HG03139 (cell line): Measurements from ENCODE around the gene DAB1.
"Not testable (repeated sequence)": the region's sequence is repeated elsewhere in the genome, so short reads cannot be mapped to it uniquely, and the experiment has no call there.

Experiments
- ATAC-seq: cut with Tn5 transposase; IDR thresholded peaks from one replicate; pipeline ENCODE4 v1.9.1; 2021; ENCODE audit not compliant: unreplicated experiment

Gene DAB1

DNA sequence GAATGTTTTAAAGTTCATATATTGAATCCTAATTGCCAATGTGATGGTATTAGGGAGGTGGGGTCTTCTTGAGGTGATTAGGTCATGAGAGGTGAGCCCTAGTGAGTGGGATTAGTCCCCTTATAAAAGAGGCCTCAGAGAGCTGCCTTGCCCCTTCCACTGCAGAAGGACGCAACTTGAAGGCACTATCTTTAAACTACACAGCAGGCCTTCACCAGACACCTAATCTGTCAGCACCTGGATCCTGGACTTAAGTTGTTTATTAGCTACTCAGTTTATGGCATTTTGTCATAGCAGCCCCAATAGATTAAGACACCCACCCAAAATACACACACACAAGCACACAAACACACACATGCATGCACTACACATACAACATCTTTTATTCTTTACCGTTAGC, 61.4 kb downstream of the DAB1 start:
- no peak for ATAC-seq

GRCh38 chr1:57361516-57361915, 62.3 kb downstream of the DAB1 start:
- ATAC-seq = no peak

GRCh38 chr1:57360846-57361407, 62.9 kb downstream of the DAB1 start:
- ATAC-seq = no peak

DNA sequence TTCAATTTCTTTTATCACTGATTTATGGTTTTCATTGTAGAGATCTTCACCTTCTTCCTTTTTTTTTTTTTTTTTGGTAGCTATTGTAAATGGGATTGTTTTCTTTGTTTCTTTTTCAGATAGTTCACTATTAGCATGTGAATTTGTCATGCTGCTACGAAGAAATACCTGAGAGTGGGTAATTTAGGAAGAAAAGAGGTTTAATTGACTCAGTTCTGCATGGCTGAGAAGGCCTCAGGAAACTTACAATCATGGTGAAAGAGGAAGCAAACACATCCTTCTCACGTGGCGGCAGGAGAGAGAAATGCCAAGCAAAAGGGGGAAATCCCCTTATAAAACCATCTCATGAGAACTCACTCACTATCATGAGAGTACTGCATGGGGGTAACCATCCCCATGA, 66.4 kb downstream of the DAB1 start:
- ATAC-seq = no peak

DNA sequence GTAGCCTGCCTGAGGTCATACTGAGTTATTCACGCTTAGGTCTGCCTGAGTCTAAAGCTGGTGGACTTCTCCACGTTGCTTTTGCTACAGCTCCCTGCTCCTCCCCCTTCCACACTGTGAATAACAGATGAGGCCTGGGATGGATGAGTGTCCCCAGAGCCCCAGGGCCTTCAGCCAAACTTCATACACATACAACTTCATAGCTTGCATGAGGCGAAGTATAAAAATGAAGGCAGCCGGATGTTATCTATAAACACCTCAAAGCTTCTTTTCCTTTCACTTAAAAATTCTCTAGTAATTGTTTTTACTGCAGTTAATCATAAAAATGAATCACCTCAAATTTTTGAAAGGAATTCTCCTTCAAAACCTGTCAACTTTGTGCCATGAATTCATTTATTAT, 70.2 kb downstream of the DAB1 start:
- ATAC-seq = no peak

GRCh38 chr1:57350610-57351009, 73.2 kb downstream of the DAB1 start:
- no peak for ATAC-seq

- ATAC-seq = no peak
These were observed 74.9 kb downstream of the DAB1 start for GRCh38 chr1:57348921-57349320.

DNA sequence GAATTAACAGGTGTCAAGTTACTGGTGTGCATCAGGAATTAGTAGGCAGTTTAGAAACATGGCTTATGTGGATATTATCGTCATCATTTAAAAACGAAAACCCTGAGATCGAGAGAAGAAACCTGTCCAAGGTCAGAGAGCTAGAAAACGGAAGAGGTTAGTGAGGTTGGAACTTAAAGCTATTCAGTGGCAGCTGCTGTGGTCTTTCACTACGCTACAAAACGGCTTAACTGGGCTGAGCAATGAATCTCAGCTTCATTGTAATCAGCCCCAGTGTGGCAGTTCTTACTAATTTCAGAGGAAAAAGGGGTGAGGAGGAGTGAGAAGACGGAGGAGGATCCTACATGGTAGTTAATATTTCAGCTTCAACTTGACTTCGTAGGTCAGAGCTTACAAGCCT, 77.9 kb downstream of the DAB1 start:
- ATAC-seq = no peak

- ATAC-seq = no peak
These were observed 79.6 kb downstream of the DAB1 start for GRCh38 chr1:57344265-57344664.

DNA sequence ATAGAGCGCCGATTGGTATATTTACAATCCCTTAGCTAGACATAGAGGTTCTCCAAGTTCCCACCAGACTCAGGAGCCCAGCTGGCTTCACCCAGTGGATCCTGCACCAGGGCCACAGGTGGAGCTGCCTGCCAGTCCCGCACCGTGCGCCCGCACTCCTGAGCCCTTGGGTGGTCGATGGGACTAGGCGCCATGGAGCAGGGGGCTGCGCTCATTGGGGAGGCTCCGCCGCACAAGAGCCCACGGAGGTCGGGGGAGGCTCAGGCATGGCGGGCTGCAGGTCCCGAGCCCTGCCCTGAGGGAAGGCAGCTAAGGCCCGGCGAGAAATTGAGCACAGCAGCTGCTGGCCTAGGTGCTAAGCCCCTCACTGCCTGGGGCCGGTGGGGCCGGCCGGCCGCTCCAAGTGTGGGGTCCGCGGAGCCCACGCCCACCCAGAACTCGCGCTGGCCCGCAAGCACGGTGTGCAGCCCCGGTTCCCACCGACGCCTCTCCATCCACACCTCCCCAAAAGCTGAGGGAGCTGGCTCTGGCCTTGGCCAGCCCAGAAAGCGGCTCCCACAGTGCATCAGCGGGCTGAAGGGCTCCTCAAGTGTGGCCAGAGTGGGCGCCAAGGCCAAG, 80.5 kb downstream of the DAB1 start:
- ATAC-seq = not testable (repeated sequence)

DNA sequence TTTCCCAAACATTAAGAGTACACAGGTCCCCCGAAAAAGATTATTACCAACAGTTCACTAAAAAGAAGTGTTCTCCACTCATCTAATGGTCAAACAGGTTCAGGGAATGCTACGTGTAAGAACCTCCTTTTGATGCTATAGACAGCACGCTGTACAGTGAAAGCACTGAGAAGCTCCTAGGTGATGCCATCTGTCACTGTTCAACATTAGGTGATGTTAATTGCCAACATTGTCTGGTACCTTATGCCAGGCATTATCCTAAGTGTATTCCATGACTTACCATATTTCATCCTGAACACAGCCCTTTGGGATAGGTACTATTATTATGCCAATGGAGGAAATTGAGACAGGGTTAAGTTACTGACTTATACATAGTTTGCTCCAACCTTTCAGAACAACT, 82.1 kb downstream of the DAB1 start:
- ATAC-seq = no peak

- ATAC-seq = no peak
These were observed 83.4 kb downstream of the DAB1 start for GRCh38 chr1:57340334-57341070.

DNA sequence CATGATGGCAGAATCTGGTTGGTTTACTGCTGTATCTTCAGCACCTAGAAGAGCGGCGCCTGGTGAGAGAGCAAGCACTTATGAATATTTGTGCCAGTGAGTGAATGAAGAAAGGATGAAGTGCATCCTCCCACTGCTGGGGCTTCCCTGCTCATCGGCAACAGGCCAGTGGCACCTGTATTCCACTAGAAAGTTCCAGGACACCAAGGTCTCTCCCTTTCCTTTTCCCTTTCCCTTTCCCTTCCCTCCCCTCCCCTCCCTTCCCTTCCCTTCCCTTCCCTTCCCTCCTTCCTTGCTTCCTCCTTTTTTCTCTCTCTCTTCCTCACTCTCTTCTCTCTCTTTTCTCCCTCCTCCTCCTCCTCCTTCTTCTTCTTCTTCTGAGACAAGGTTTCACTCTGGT, 86.2 kb downstream of the DAB1 start:
- no peak for ATAC-seq

DNA sequence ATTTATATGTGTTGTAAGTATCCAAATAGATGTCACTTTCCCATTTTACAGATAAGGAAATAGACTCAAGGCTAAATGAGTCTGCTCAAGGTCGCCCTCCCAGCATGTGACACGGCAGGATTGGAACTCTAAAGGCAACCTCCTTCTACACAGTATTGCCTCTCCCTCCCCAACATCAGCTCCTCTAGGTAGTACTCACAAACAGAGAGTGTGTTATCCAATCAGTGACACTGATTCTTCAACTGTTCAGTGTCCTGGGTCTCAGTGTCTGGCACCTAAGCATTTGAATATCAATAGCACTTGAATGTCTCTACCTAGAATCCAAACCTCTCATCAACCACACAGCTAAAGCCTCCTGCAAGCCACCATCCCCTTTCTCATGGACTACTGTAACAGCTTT, 87.1 kb downstream of the DAB1 start:
- no peak for ATAC-seq

DNA sequence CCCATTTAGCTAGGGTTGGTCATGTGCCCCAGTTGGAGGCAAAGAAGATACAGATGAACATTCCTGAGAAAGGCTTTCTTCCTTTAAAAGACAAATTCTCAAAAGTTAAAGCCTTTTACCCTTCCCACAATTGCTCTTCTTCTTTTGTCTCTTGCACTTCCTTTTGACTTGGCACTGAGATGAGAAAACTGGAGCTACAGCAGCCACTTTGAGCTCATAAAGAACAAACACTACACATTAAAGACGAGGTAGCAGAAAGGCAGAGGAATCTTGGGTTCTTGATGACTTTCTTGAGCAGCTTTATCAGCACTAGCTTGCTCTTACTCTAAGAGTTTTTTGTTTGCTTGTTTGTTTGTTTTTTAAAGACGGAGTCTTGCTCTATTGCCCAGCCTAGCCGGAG, 92.2 kb downstream of the DAB1 start:
- ATAC-seq = no peak

DNA sequence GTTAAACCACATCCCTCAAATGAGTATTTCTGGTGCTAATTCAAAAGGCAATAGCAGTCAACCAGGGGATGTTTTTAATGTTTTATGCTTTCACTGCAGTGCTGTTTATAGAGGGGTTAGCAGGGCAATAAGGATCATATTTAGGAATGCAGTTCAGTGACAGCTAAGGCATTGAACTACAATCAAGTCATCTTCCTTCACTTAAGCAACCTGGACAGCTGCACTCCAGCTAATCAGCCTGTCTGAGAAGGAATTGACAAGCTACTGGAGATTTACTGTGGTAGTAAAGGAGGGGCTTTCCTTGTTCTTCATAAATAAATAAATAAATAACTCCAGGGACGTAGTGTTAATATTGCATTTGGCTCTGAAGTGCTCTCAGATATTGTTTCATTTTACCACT, 93.9 kb downstream of the DAB1 start:
- no peak for ATAC-seq

DNA sequence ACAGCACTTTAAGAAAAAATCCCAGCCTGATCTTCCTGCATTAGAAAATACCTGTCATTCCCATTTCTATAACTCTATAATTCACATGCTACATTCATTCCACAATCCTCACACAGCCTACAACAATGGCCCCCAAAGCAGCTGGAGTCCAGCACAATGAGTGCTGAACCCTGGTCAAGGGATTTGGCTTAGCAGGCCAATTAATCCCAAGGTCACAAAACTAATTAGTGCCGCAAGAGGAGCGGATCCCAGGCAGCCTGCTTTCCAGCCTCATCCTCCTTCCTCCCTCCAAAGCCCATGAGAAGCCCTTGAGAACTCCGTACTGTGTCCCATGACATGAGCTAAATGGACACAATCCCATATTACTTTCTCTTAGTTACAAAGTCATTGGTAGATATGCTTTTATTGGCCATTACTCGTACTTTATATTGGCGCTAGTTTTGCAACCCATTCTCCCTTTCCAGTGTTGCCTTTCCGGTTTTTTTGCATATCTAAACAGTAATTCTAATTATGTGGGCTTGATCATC, 94.8 kb downstream of the DAB1 start:
- no peak for ATAC-seq

DNA sequence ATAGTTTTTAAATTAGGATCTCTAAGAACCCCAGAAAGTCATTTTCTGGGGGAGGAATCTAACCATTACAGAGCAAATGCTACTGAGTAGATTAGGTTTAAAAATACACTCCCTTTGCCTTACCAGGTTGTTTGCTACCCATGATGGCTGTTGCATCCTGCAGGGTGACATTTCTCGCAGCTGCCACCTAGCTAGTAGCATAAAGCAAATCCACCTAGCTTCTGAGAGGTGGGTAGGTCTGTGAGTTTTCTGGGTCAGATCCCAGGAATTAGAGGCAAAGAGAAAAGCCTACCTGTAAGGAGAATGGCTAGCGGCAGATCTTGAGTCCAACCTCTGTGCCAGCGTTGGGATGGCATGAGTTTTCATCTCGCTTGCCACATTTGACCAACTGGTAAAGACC, 95.9 kb downstream of the DAB1 start:
- no peak for ATAC-seq

- ATAC-seq = no peak
These were observed 96.5 kb downstream of the DAB1 start for GRCh38 chr1:57327336-57327735.

GRCh38 chr1:57325536-57325935, 98.3 kb downstream of the DAB1 start:
- no peak for ATAC-seq

DNA sequence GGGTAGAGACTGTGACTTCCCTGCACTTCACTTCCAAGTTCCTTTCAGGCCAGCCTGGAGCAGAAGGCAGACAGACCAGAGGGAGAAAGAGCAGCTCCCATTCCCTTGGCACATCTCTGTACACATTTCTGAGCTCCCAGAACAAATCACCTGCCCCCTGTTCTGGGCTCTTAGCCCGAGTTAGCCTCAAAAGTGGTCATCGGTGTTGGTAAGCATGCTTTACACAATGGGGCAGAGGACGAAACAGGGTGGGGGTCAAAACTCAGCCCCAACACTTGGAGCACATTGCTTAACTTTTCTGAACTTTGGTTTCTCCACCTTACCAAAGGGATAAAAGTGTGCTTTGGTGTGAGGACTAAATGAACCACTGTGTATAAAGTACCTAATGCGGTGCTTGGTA, 98.7 kb downstream of the DAB1 start:
- no peak for ATAC-seq

- no peak for ATAC-seq
These were observed 99.5 kb downstream of the DAB1 start for GRCh38 chr1:57324388-57324787.
